NCI-H128 (cell line): ENCODE measurements around the gene RAI14.

Experiments
- DNase-seq: peaks from one replicate; lab custom pipeline; 2025; ENCODE audit not compliant: unreplicated experiment; lab: John Stamatoyannopoulos, UW

RAI14 gene

DNA sequence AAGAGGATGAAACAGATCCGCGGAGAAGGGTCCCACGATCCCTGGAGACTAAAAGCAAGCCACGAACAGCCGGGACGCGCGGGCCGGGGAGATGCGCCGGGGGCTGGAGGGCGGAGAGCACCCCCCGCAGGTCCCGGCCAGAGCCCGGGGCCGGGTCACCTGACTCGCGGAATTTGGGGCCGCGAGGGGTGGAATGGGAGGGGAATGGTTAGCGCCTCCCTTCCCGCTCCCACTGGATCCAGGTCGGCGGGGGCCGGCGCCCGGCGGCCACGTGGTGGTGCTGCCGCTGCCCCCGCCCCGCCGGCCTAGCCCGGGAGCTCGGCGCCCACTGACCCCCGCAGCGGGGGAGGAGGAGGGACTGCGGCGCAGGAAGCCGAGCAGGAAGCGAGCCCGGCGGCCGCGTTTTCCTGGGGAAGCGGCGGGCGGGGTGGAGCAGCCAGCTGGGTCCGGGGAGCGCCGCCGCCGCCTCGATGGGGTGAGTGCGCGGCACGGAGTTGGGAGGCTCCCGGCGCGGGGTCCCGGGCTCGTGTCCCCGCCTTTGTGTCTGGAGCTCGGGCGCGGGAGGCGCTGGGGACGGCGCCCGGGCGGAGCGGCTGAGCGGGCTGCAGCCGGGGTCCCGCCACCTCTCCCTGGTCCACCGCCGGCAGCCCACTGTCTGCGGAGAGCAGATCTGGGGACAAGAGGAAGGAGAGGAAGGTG lies at the start of gene RAI14:
Gene RAI14 (plus strand): TSS at position 328 of the 699 bp plus-strand sequence. CDS start 30,592 bp downstream, outside the sequence.
- no peak for DNase-seq

DNA sequence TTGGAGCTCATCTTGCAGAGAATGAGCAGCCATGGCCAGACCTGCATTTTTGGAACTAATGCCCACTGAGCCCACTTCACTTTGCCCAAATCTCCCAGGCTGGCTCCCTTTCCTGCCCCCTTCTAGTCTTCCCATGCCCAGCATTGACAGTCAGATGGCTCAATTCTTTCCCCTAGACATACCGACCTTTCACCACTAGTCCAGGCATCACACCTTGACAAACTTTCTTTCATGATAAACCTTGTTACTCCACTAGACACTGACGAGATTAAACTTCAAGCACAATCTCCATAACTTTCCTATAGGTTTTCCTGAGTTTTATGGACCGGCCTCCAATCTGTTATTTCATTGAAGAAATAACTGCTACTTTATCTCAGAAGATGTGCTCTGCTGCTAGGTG lies 47.8 kb upstream of the RAI14 start:
- DNase-seq: no peak

- no peak for DNase-seq
Measured at GRCh38 chr5:34608859-34609648, 47.1 kb upstream of the RAI14 start.

DNA sequence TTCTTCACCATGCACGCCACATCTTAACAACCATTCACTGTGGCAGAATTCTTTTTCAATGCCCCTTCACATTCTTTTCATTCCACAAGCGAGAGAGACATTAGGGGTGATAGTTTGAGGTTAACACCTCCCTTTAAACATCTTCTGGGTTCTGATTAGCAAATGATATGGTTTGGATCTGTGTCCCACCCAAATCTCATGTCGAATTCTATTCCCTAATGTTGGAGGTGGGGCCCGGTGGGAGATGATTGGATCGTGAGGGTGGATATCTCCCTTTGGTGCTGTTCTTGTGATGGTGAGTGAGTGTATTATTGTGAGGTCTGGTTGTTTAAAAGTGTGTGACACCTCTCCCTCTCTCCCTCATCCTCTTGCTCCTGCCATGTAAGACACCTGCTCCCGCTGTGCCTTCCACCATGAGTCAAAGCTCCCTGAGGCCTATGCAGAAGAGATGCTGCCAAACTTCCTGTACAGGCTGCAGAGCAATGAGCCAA lies 46.1 kb upstream of the RAI14 start:
- DNase-seq: no peak

GRCh38 chr5:34610546-34610945 lies 45.6 kb upstream of the RAI14 start:
- no peak for DNase-seq

- DNase-seq: no peak
Measured at GRCh38 chr5:34611464-34612415, 44.4 kb upstream of the RAI14 start.

DNA sequence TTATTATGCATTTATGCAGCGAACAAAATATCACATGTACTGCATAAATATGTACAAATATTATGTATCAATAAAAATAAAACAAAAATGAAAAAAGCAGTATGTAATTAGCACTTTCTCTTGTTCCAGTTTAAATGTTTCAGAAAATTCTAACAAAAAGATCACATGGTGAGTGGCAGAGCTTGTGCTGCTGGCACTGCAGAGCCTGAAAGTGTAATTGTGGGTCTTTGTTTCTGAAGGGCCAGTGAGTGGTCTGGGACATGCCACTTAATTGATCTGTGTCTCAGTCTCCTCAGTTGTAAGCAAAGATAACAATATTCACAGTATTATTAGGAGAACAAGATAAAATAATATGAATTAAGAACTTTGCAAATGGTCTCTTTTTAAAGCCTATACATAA lies 39.5 kb upstream of the RAI14 start:
- no peak for DNase-seq

GRCh38 chr5:34618371-34619065 lies 37.6 kb upstream of the RAI14 start:
- DNase-seq: no peak

DNA sequence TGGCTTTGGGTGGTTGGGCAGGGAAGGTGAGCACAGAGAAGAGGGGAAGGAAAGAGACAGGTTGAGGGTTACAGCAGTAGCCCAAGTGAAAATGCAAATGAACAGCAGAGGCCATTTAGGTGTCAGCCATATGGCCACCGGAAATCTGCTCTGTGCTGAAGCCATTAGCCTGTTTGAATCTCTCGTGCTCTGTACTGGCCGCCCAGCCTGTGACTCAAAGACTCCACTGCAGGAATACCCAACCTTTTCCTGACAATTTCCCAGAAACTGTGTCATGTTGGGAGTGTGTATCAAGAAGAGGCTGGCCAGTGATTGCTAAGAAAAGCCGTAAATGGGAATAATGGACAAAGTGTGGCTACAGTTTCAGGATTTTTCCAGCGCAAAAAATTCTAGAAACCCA lies 35.9 kb upstream of the RAI14 start:
- DNase-seq: no peak

GRCh38 chr5:34621277-34622097 lies 34.6 kb upstream of the RAI14 start:
- DNase-seq: no peak

- DNase-seq: no peak
Measured at GRCh38 chr5:34622098-34622400, 34.1 kb upstream of the RAI14 start.

DNA sequence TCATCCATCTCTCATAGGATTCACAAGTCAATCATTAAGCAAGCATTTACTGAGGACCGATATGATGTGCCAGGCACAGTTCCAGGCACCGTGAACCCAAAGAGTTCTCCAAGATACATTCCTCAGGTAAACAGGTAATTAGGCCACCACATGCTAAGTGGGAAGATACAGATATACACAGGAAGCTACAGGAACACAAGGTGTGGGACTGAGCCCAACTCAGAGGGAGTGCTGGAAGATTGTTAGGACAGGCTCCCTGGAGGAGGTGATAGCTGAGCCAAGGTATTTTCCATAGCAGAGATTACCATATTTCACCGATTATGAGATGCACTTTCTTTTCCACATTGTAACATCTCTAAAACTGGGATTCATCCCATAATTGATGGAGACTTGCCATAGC lies 31.4 kb upstream of the RAI14 start:
- no peak for DNase-seq

- DNase-seq: no peak
Measured at GRCh38 chr5:34625246-34625645, 30.9 kb upstream of the RAI14 start.

GRCh38 chr5:34626036-34626435 lies 30.1 kb upstream of the RAI14 start:
- DNase-seq: no peak

DNA sequence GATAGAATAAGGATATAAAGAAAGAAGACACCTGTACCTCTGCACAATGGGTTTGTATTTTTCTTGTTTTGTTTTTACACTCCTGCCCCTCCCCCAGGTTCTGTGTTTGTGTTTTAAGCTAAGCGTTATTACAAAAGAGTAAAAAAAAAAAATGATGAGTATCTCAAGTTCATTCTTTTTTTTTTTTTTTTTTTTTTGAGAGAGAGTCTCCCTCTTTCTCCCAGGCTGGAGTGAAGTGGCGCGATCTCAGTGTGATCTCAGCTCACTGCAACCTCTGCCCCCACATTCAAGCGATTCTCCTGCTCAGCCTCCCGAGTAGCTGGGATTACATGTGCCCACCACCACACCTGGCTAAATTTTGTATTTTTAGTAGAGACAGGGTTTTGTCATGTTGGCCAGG lies 29.4 kb upstream of the RAI14 start:
- no peak for DNase-seq

- DNase-seq: no peak
Measured at GRCh38 chr5:34627794-34628193, 28.3 kb upstream of the RAI14 start.

DNA sequence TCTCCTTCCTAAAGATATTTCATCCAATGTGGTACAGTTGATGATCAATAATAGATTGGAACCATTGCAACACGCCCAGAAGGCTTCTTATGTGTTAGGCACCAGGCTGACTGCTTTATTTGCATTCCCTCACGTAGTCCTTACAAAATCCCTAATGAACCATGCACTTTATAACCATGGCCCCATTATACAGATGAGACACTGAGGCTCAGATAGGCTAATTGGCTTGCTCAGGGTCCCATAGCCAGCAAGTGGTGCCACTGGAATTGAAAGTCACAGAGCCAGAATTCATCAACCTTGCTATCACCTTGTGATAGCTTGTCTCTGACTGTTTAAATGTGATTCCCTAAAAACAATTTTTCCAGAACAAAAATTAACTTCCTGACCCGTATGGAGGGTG lies 27.8 kb upstream of the RAI14 start:
- no peak for DNase-seq

DNA sequence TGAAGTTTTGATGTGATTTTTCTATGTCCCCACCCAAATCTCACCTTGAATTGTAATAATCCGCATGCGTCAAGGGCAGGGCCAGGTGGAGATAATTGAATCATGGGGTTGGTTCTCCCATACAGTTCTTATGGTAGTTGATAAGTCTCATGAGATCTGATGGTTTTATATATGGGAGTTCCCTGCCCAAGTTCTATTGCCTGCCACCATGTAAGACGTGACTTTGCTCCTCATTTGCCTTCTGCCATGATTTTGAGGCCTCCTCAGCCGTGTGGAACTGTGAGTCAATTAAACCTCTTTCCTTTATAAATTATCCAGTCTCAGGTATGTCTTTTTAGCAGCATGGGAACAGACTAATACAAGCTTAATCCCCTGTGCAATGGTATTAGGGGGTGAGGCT lies 25.5 kb upstream of the RAI14 start:
- DNase-seq: no peak

- no peak for DNase-seq
Measured at GRCh38 chr5:34632807-34633422, 23.2 kb upstream of the RAI14 start.
